Keratinocyte (primary cell): Measurements from ENCODE around the gene MSRB2.

Experiments
- EZH2 ChIP-seq: IDR thresholded peaks from one replicate; pipeline ENCODE4 v1.6.1; 2012; ENCODE audit warnings: inconsistent platforms, mild to moderate bottlenecking, low read length, moderate library complexity
- TF ChIP-seq, protein P1 (sequence below), 3 experiments: IDR thresholded peaks in 1 of 3; conservative IDR thresholded peaks in 1 of 3; optimal IDR thresholded peaks in 1 of 3; 2 replicates in 2 of 3; 3 replicates in 1 of 3; pipeline versions ENCODE3 to v1.5.1; 2011; ENCODE audit warnings: low read length in 3 of 3, mild to moderate bottlenecking in 3 of 3, moderate library complexity in 2 of 3, control low read depth in 1 of 3, inconsistent platforms in 1 of 3; ENCODE audit not compliant: insufficient read depth in 2 of 3; ENCODE audit errors: extremely low read depth in 1 of 3

DNA sequence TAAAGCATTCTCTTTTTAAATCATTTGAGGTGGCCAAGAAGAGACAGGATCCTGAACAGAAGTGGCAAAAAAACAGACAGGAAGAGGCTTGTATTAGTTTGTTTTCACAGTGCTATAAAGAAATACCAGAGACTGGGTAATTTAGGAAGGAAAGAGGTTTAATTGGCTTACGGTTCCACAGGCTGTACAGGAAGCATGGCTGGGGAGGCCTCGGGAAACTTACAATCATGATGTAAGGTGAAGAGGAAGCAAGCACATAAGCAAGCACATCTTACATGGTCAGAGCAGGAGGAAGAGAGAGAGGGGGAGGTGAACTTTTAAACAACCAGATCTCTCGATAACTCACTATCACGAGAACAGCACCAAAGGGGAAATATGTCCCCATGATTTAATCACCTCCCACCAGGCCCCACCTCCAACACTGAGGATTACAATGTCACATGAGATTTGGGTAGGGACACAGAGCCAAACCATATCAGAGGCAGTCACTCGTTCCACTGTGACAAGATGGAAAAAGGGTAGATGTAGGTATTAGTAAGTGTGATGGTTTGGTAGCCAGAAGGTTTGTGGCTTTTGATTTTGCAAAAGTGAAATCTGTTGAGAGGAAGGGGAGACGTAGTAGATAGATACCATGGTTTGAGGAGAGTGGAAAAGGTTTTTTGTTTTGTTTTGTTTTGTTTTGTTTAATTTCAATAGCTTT is 5.1 kb downstream of the MSRB2 start:
- TF ChIP-seq, protein P1, sequence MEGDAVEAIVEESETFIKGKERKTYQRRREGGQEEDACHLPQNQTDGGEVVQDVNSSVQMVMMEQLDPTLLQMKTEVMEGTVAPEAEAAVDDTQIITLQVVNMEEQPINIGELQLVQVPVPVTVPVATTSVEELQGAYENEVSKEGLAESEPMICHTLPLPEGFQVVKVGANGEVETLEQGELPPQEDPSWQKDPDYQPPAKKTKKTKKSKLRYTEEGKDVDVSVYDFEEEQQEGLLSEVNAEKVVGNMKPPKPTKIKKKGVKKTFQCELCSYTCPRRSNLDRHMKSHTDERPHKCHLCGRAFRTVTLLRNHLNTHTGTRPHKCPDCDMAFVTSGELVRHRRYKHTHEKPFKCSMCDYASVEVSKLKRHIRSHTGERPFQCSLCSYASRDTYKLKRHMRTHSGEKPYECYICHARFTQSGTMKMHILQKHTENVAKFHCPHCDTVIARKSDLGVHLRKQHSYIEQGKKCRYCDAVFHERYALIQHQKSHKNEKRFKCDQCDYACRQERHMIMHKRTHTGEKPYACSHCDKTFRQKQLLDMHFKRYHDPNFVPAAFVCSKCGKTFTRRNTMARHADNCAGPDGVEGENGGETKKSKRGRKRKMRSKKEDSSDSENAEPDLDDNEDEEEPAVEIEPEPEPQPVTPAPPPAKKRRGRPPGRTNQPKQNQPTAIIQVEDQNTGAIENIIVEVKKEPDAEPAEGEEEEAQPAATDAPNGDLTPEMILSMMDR (optimal IDR thresholded peaks at IDR 0.05 in 1 of 3, IDR thresholded peaks at IDR 0.05 in 1 of 3, conservative IDR thresholded peaks at IDR 0.05 in 1 of 3; ENCODE audit: extremely low read depth in 1 of 3, insufficient read depth in 2 of 3, low read length in 3 of 3), result no peak
- TF ChIP-seq EZH2, result no peak
